Middle frontal gyrus (tissue), 1 donor: ENCODE data around the gene PAX2.

Experiments
- DNase-seq: peaks from one replicate; pipeline ENCODE4 v3.0.0-alpha.2; 2015; ENCODE audit warnings: low spot score; ENCODE audit errors: extremely low spot score

Gene PAX2

GRCh38 chr10:100751211-100751933 is 6.0 kb downstream of the PAX2 start:
- no peak for DNase-seq

DNA sequence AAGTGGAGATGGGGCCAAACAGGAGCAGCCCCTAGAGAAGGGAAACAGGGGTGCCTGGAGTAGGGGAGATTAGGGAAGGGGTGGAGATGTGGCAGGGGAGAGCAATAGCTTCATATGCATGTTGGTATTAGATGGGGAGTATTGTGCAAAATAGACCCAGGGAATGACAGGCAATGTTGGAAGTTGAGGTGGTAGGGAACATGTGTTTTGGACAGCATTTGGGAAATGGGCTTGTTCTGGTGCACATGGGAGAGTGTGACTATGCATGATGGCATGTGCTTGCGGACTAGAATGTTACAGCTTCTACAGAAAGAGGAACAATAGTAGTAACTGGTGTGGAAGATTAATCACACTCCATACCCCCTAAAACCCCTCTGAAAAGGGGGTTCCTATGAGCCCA is 10.4 kb downstream of the PAX2 start:
- DNase-seq = no peak

GRCh38 chr10:100759331-100759730 is 13.9 kb downstream of the PAX2 start:
- DNase-seq = no peak

- no peak for DNase-seq
Observed at GRCh38 chr10:100760726-100761125, 15.3 kb downstream of the PAX2 start.

DNA sequence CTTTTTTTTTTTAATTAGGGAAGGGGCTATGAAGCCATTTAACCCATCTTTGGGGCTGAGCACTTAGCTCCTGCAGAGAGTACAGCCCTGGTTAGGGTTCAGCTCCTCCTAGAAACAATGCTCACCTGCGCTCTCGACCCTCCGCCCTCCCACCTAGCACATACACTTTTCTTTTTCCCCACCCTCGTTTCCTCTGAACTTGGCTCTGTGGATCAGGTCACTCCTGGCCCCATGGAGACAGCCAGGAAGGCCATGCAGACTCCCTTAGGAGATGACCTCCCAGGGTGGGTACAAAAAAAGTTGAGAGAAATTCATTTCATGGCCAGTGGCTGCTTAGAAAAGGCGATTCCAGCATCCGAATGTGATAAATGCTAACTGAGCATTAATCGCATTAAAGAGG is 15.8 kb downstream of the PAX2 start:
- no peak for DNase-seq

GRCh38 chr10:100763043-100763747 is 17.8 kb downstream of the PAX2 start:
- no peak for DNase-seq

DNA sequence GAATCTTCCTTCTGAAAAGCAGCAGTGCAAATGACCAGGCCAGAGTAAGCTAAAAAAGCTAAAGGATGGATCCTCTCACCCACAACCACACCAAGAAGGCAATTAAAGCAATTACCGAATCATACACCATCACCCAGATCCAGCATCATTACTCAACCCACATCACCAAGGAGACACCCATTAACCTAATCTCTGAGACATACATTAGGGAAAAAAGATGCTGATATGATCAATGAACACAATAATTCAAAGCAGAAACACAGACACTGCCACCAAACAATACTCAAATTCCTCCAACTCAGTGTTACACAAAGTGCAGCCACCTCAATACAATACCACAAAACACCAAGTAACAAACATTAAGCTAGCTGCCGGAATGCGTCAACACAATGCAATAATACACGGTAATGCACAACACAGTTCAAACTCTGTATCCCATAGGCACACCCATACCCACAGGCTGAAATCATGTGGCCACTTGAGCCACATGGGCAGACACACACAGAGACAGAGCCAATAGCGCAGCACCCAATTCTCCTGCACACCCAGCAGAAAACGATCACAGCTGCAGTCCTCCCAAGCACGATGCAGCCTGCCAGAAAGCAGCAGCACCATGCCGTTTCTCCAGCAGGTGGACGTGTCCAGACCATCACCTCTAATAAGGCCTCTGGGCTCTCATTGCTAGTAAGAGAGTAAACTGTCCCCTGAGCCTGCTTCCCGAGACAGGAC is 21.5 kb downstream of the PAX2 start:
- no peak for DNase-seq

- DNase-seq = no peak
Observed at GRCh38 chr10:100767422-100767775, 22.0 kb downstream of the PAX2 start.

DNA sequence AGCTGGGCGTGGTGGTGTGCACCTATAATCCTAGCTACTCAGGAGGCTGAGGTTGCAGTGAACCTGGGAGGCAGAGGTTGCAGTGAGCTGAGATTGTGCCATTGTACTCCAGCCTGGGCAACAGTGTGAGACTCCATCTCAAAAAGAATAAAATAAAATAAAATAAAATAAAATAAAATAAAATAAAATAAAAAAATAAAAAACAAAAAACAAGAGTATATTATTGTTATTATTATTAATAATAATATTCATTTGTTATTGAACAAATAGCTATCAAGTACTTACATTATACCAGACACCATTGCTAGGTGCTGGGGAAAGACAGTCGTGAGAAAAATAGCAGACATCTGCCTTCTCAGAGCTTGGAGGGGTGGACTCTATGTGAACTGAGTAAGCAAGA is 24.1 kb downstream of the PAX2 start:
- DNase-seq = no peak

- DNase-seq = no peak
Observed at GRCh38 chr10:100773646-100774045, 28.3 kb downstream of the PAX2 start.

- DNase-seq = no peak
Observed at GRCh38 chr10:100774223-100774622, 28.8 kb downstream of the PAX2 start.

GRCh38 chr10:100774876-100775275 is 29.5 kb downstream of the PAX2 start:
- no peak for DNase-seq

GRCh38 chr10:100775386-100775785 is 30.0 kb downstream of the PAX2 start:
- DNase-seq = no peak

- no peak for DNase-seq
Observed at GRCh38 chr10:100775871-100776270, 30.5 kb downstream of the PAX2 start.

DNA sequence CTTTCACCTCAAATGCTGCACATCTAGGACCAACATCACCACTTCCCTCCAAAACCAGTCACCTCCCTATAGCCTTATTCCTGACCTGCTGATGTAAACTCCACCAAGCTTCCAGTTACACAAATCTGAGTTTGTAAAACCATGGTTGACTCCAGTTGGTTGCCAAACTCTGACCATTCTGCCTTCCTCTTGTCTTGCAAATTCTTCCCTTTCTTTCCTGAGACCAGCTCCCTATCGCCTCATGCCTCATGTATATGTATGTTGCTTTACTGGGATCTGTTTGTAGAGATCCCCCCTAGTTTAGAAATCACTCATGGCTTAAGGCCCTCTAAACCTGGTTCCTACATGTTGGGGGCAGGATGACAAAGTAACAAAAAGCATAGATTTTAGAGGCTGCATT is 31.3 kb downstream of the PAX2 start:
- DNase-seq = no peak

DNA sequence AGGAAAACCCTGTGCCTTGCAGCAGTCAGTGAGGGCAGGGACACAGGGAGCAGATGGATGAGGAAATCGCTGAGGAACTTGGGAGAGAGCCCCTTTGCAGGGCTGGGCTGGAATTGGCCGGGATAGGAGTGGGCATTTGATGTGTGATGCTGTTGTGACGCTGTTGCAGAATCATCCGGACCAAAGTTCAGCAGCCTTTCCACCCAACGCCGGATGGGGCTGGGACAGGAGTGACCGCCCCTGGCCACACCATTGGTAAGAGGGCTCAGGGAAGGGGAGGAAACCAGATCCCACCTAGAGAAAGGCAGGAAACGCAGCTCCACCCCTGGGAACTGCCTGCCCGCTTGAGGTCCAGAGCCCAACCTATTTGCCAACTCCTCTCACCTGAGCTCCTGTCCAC is 33.9 kb downstream of the PAX2 start:
- DNase-seq = no peak

DNA sequence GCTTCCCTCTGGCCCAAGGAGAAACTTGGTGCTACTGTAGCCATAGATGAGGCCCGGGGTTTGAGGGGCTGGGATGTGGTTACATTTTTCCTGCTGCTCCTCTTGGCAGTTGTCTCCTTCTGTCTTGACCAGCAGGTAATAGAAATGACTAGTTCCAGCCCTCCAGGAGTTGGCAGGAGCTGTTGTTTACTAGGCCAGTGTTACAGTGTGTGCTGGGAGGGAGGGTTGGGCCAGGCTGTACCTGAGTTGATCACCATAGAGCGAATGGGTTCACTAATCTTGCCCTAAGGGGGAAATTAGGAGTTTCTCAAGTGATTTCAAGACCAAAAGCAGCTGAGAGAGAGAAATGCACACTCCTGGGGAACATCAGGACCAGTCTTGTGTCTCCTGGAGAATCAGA is 34.9 kb downstream of the PAX2 start:
- no peak for DNase-seq

GRCh38 chr10:100781145-100781665 is 35.8 kb downstream of the PAX2 start:
- DNase-seq = no peak

- no peak for DNase-seq
Observed at GRCh38 chr10:100782461-100783244, 37.3 kb downstream of the PAX2 start.

DNA sequence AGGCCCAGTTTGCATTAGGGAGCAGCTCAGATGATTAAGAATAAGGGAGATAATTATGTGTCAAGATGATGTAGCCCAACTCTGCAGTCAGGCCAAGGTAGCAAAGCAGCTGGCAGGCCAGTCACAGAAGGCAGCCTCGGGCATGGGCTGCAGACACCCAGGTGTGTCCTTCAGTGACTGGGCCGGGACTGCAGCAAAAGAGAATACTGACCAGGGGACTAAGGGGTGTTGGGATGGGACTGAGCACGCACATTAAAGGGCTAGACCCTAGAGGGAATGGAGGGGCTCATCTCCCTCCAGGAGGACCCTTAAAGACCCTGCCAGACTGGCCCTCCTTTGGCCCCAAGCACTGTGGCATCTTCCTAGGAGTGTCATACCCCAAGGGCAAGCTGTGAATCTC is 38.7 kb downstream of the PAX2 start:
- DNase-seq = no peak

DNA sequence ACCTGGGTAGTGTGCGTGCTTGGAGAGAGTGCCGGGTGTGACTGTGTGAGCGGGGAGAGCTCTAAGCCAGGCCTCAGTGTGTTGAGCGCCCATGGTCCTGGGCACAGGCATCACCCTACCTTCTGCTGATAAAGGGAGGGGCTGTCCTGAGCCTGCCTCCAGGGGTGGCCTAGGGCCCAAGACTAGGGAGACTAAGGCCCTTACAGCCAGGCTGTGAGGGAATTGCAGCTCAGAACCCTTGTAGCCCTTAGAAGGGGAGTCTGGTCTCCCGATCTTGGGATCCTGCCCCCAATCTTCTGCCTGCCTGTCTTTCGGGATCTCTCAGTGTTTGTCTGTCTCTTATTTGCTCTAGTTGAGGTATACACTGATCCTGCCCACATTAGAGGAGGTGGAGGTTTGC is 41.2 kb downstream of the PAX2 start:
- DNase-seq = no peak
